ENCODE data around the gene CDKL1.

- TF ChIP-seq EZH2 (IDR thresholded peaks at IDR 0.05; ENCODE audit: low read length, unreplicated experiment): no peak
- TF ChIP-seq, protein P1, sequence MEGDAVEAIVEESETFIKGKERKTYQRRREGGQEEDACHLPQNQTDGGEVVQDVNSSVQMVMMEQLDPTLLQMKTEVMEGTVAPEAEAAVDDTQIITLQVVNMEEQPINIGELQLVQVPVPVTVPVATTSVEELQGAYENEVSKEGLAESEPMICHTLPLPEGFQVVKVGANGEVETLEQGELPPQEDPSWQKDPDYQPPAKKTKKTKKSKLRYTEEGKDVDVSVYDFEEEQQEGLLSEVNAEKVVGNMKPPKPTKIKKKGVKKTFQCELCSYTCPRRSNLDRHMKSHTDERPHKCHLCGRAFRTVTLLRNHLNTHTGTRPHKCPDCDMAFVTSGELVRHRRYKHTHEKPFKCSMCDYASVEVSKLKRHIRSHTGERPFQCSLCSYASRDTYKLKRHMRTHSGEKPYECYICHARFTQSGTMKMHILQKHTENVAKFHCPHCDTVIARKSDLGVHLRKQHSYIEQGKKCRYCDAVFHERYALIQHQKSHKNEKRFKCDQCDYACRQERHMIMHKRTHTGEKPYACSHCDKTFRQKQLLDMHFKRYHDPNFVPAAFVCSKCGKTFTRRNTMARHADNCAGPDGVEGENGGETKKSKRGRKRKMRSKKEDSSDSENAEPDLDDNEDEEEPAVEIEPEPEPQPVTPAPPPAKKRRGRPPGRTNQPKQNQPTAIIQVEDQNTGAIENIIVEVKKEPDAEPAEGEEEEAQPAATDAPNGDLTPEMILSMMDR (conservative IDR thresholded peaks at IDR 0.05; ENCODE audit: low read depth, low read length): no peak
Observed at GRCh38 chr14:50421499-50421898, 24.8 kb upstream of the CDKL1 start.
